Measurements from ENCODE around the gene PRSS57.
"Not testable (repeated sequence)": the region's sequence is repeated elsewhere in the genome, so short reads cannot be mapped to it uniquely, and the experiment has no call there.

DNA sequence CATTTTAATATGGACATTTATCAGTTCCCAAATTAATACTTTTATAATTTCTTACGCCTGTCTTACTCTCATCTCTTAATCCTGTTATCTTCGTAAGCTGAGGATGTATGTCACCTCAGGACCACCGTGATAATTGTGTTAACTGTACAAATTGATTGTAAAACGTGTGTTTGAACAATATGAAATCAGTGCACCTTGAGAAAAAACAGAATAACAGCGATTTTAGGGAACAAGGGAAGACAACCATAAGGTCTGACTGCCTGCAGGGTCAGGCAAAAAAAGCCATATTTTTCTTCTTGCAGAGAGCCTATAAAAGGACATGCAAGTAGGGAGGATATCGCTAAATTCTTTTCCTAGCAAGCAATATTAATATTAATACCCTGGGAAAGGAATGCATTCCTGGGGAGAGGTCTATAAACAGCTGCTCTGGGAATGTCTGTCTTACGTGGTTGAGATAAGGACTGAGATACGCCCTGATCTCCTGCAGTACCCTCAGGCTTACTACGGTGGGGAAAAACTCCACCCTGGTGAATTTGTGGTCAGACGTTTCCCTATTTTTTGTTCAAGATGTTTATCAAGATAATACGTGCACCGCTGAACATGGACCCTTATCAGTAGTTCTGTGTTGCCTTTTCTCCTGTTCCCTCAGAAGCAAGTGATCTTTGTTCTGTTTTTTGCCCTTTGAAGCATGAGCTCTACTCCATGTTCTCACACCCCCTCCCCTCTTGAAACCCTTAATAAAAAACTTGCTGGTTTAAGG, 26.4 kb downstream of the PRSS57 start:
- TF ChIP-seq, protein P1, sequence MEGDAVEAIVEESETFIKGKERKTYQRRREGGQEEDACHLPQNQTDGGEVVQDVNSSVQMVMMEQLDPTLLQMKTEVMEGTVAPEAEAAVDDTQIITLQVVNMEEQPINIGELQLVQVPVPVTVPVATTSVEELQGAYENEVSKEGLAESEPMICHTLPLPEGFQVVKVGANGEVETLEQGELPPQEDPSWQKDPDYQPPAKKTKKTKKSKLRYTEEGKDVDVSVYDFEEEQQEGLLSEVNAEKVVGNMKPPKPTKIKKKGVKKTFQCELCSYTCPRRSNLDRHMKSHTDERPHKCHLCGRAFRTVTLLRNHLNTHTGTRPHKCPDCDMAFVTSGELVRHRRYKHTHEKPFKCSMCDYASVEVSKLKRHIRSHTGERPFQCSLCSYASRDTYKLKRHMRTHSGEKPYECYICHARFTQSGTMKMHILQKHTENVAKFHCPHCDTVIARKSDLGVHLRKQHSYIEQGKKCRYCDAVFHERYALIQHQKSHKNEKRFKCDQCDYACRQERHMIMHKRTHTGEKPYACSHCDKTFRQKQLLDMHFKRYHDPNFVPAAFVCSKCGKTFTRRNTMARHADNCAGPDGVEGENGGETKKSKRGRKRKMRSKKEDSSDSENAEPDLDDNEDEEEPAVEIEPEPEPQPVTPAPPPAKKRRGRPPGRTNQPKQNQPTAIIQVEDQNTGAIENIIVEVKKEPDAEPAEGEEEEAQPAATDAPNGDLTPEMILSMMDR (IDR thresholded peaks at IDR 0.05): not testable (repeated sequence)
- TF ChIP-seq POLR2A (IDR thresholded peaks at IDR 0.05): not testable (repeated sequence)
